Measurements from ENCODE around the gene RRAGD. TPM values are rescaled to one million over a fixed set of nuclear protein-coding genes. Genes with fewer than 3 reads are reported as not detected.

Gene RRAGD
- total and polyA plus RNA-seq, 2 experiments from 2014 or later = 11.8 to 28.1 TPM

DNA sequence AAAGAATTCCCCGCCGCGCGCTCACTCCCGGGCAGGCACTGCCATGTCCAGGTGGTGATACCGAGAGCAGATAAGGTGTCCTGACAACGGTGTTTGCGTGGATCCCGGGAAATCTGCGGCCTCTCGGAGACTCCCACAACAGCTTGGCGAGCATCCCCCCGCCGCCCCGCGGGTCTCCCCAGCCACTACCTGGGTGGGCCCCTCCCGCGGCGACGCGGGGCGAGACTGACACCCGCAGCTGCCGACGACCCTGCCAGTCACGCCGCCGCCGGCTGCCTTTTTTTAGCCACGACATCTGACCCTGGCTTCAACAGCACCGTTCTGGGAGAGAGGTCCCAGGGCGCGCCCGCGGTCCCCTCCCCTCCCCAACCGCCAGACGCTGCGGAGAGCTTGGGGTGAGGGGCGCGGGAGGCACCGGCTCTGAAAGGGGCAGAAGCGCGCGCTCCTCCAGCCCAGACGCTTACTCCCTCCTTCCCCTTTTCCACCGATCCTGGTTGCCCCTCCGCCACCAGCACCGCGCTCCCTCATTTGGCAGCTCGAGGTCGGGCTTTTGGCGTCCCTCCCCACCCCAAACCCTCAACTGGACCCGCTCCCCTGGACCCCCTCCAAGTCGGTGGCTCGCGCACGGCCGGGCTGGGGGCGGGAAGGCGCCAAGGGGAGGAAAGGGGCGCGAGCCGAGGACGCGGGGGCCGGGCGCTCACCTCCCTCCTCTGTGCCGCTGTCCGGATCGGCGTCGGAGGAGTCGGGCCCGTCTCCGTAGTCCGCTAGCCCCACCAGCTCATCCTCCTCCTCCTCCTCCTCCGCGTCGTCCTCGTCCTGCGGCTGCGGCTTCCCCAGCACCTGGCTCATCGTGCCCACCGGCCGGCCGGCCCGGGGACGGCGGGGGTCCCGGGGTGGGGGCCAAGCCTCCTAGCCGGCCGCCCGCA, 665 bp downstream of the RRAGD start:
- WGBS (ENCODE audit: low lambda C conversion rate, missing lambda C conversion rate) = 2% methylated on average over 32 of the region's 93 CpGs
- H3K9me2 ChIP-seq (replicated peaks; ENCODE audit: insufficient read depth) = no peaks in the 10 kb centered on the region
- H3K4me3 ChIP-seq = peak overlapping the region; percentile 93
- peak overlapping the region; percentile 94 for H3K4me2 ChIP-seq
- H3K27ac ChIP-seq = peak overlapping the region; percentile 86
- DNase-seq (ENCODE audit: low spot score) = peak; percentile 54
- H4K20me1 ChIP-seq (ENCODE audit: insufficient read depth, poor library complexity, severe bottlenecking) = no peaks in the 10 kb centered on the region
- H3K9me3 ChIP-seq (ENCODE audit: low read depth) = no peaks in the 10 kb centered on the region
- H2AFZ ChIP-seq = peak overlapping the region; percentile 98
- TF ChIP-seq, protein P1, sequence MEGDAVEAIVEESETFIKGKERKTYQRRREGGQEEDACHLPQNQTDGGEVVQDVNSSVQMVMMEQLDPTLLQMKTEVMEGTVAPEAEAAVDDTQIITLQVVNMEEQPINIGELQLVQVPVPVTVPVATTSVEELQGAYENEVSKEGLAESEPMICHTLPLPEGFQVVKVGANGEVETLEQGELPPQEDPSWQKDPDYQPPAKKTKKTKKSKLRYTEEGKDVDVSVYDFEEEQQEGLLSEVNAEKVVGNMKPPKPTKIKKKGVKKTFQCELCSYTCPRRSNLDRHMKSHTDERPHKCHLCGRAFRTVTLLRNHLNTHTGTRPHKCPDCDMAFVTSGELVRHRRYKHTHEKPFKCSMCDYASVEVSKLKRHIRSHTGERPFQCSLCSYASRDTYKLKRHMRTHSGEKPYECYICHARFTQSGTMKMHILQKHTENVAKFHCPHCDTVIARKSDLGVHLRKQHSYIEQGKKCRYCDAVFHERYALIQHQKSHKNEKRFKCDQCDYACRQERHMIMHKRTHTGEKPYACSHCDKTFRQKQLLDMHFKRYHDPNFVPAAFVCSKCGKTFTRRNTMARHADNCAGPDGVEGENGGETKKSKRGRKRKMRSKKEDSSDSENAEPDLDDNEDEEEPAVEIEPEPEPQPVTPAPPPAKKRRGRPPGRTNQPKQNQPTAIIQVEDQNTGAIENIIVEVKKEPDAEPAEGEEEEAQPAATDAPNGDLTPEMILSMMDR (IDR thresholded peaks at IDR 0.05; ENCODE audit: poor library complexity) = no peak
- TF ChIP-seq EZH2phosphoT487 (IDR thresholded peaks at IDR 0.05; ENCODE audit: low read depth, severe bottlenecking, unreplicated experiment) = no peak
- TF ChIP-seq EZH2 (IDR thresholded peaks at IDR 0.05; ENCODE audit: borderline replicate concordance) = peak; percentile 23
- H3K36me3 ChIP-seq (replicated peaks; ENCODE audit: insufficient read depth, low read depth) = no peaks in the 10 kb centered on the region
- peaks cover 15% of the 10 kb centered on the region for H3K4me1 ChIP-seq (ENCODE audit: insufficient read depth)
- peaks cover 30% of the 10 kb centered on the region for H3K27me3 ChIP-seq
- H3K79me2 ChIP-seq = peaks cover 8% of the 10 kb centered on the region

DNA sequence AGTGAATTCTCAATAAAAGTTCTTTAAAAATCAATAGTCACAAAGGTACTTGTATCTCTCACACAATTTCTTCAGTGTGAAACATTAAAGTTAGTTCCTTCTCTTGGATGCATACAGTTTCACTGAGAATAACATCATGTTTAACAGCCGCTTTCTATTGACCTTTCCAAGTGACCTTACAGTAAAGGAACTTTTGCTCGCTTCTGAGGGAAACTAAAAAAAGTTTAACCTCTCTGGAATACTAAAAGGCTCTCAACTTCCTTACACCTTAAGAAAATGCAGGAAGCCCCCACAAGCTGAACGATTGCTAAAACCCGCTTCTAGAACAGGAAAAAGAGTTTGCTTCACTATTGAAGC, 1.3 kb downstream of the RRAGD start:
- H2AFZ ChIP-seq = peak overlapping the region; percentile 98
- H3K4me3 ChIP-seq = peak overlapping the region; percentile 93
- no peaks in the 10 kb centered on the region for H3K9me2 ChIP-seq (replicated peaks; ENCODE audit: insufficient read depth)
- no peaks in the 10 kb centered on the region for H3K36me3 ChIP-seq (replicated peaks; ENCODE audit: insufficient read depth, low read depth)
- H3K9me3 ChIP-seq (ENCODE audit: low read depth) = no peaks in the 10 kb centered on the region
- 11% methylated on average over 4 of the region's 4 CpGs for WGBS (ENCODE audit: low lambda C conversion rate, missing lambda C conversion rate)
- peaks cover 8% of the 10 kb centered on the region for H3K79me2 ChIP-seq
- peak overlapping the region; percentile 86 for H3K27ac ChIP-seq
- DNase-seq (ENCODE audit: low spot score) = no peak
- H3K27me3 ChIP-seq = peaks cover 30% of the 10 kb centered on the region
- H3K4me1 ChIP-seq (ENCODE audit: insufficient read depth) = peaks cover 15% of the 10 kb centered on the region
- TF ChIP-seq, protein P1 (IDR thresholded peaks at IDR 0.05; ENCODE audit: poor library complexity) = no peak
- TF ChIP-seq EZH2 (IDR thresholded peaks at IDR 0.05; ENCODE audit: borderline replicate concordance) (no peak), EZH2phosphoT487 (IDR thresholded peaks at IDR 0.05; ENCODE audit: low read depth, severe bottlenecking, unreplicated experiment) (no peak)
- H4K20me1 ChIP-seq (ENCODE audit: insufficient read depth, poor library complexity, severe bottlenecking) = no peaks in the 10 kb centered on the region
- peak overlapping the region; percentile 94 for H3K4me2 ChIP-seq

DNA sequence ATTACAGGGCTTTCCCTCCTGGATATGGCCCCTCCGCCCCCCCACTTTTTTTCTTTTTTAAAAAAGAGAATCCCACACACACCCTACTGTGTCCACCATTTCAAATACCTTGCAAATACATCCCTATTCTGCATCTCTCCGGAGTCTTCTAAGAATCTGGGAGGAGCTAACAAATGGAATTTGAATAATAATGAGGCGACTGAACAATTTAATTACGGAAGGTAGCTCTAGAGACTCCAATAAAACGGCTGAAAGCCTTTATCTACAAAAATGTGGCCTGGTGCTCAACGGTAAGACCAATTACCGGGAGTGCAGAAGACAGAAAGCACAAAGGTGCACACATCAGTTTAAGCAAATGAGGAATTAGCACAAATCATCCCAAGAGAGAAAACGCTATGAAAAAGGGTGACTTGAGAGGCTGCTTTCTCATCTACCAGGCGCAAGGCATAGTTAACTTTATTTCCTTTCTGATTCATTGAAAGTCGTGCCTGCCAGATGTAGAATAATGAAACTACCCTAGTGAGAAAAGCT, 1.8 kb downstream of the RRAGD start:
- H3K36me3 ChIP-seq (replicated peaks; ENCODE audit: insufficient read depth, low read depth) = no peaks in the 10 kb centered on the region
- H3K79me2 ChIP-seq = peaks cover 8% of the 10 kb centered on the region
- no peak overlapping the region for H2AFZ ChIP-seq
- H3K9me3 ChIP-seq (ENCODE audit: low read depth) = no peaks in the 10 kb centered on the region
- H3K9me2 ChIP-seq (replicated peaks; ENCODE audit: insufficient read depth) = no peaks in the 10 kb centered on the region
- H4K20me1 ChIP-seq (ENCODE audit: insufficient read depth, poor library complexity, severe bottlenecking) = no peaks in the 10 kb centered on the region
- peak overlapping the region; percentile 93 for H3K4me3 ChIP-seq
- peaks cover 27% of the 10 kb centered on the region for H3K27me3 ChIP-seq
- no peak for TF ChIP-seq EZH2phosphoT487 (IDR thresholded peaks at IDR 0.05; ENCODE audit: low read depth, severe bottlenecking, unreplicated experiment)
- TF ChIP-seq EZH2 (IDR thresholded peaks at IDR 0.05; ENCODE audit: borderline replicate concordance) = no peak
- TF ChIP-seq, protein P1 (IDR thresholded peaks at IDR 0.05; ENCODE audit: poor library complexity) = no peak
- H3K27ac ChIP-seq = no peak overlapping the region
- WGBS (ENCODE audit: low lambda C conversion rate, missing lambda C conversion rate) = 34% methylated on average over 10 of the region's 10 CpGs
- peak overlapping the region; percentile 94 for H3K4me2 ChIP-seq
- DNase-seq (ENCODE audit: low spot score) = no peak
- peaks cover 15% of the 10 kb centered on the region for H3K4me1 ChIP-seq (ENCODE audit: insufficient read depth)

Measured in hepatocyte (in vitro differentiated cells).